Hematopoietic multipotent progenitor cell treated with erythropoietin and hydrocortisone succinate and interleukin-3 and kit ligand, for 8 days (in vitro differentiated cells): ENCODE results near the gene CALY.

Experiments
- DNase-seq: peaks from one replicate; pipeline ENCODE4 v3.0.0-alpha.2; 2015

The CALY gene

GRCh38 chr10:133282846-133283390, 53.8 kb downstream of the CALY start:
- DNase-seq = no peak

GRCh38 chr10:133281628-133282372, 54.9 kb downstream of the CALY start:
- DNase-seq = no peak

- no peak for DNase-seq
Measured at GRCh38 chr10:133281084-133281483, 55.6 kb downstream of the CALY start.

- no peak for DNase-seq
Measured at GRCh38 chr10:133280391-133281059, 56.2 kb downstream of the CALY start.

- DNase-seq = peak; percentile 19
Measured at GRCh38 chr10:133279326-133280226, 57.1 kb downstream of the CALY start.

- peak; percentile 88 for DNase-seq
Measured at GRCh38 chr10:133278577-133279265, 58.0 kb downstream of the CALY start.

- no peak for DNase-seq
Measured at GRCh38 chr10:133277993-133278576, 58.6 kb downstream of the CALY start.

- no peak for DNase-seq
Measured at GRCh38 chr10:133277277-133277992, 59.3 kb downstream of the CALY start.

- peak; percentile 35 for DNase-seq
Measured at GRCh38 chr10:133276435-133277201, 60.1 kb downstream of the CALY start, which contains the start of gene ADAM8. Gene ADAM8, minus strand, starts transcription at chr10:133276868. Its CDS starts 51 bp downstream, at chr10:133276817.

GRCh38 chr10:133276100-133276434, 60.6 kb downstream of the CALY start:
- no peak for DNase-seq

- peak; percentile 53 for DNase-seq
Measured at GRCh38 chr10:133275684-133276092, 61.0 kb downstream of the CALY start.

- DNase-seq = peak; percentile 72
Measured at GRCh38 chr10:133274751-133275683, 61.7 kb downstream of the CALY start.
